ENCODE results near the gene PHOX2A.

PHOX2A gene

GRCh38 chr11:72239313-72239848 lies 4.6 kb downstream of the PHOX2A start:
- H3K9me3 ChIP-seq (replicated peaks in 1 of 2; ENCODE audit: control insufficient read depth in 2 of 2, insufficient read depth in 1 of 2, low read depth in 1 of 2, low read length in 2 of 2): peaks cover 6 to 19% of the 10 kb centered on the region in 2 donors
- H3K4me2 ChIP-seq (ENCODE audit: insufficient read depth, low read length, poor library complexity, severe bottlenecking): peak overlapping the region; percentile 82
- peak overlapping the region; percentile 19 for H2AK5ac ChIP-seq (ENCODE audit: low read depth, low read length)
- no peak overlapping the region for H3K27ac ChIP-seq (replicated peaks; ENCODE audit: low read length)
- peaks cover 4% of the 10 kb centered on the region for H3K79me1 ChIP-seq (ENCODE audit: low read depth, low read length)
- no CpG with 5 or more reads among the region's 25 CpGs for WGBS, 2 donors (ENCODE audit: extremely low coverage in 2 of 2, insufficient read length in 2 of 2, insufficient replicate concordance in 1 of 2)
- H3K23ac ChIP-seq (ENCODE audit: low read depth, low read length, poor library complexity): peak overlapping the region; percentile 96
- no peak for DNase-seq (ENCODE audit: low spot score)
- peak overlapping the region; percentile 48 for H4K8ac ChIP-seq (ENCODE audit: low read depth, low read length)
- peak overlapping the region; percentile 67 for H3K9ac ChIP-seq (ENCODE audit: low read depth, low read length, poor library complexity)
- no peak overlapping the region for H4K91ac ChIP-seq (ENCODE audit: low read depth, low read length, poor library complexity)
- no peak overlapping the region for H2BK5ac ChIP-seq (ENCODE audit: low read length)
- H2BK15ac ChIP-seq (ENCODE audit: low read length): peak overlapping the region; percentile 61
- no peak overlapping the region for H2BK12ac ChIP-seq (ENCODE audit: low read length)
- H3K14ac ChIP-seq (ENCODE audit: low read length): no peak overlapping the region
- H3K27me3 ChIP-seq (ENCODE audit: control insufficient read depth in 3 of 3, insufficient read depth in 3 of 3, low read depth in 1 of 3, low read length in 3 of 3): peaks cover 34 to 59% (median 52%) of the 10 kb centered on the region in 3 experiments
- no peak overlapping the region for H3K4ac ChIP-seq (ENCODE audit: low read length)
- no peak overlapping the region for H2BK120ac ChIP-seq (ENCODE audit: low read depth, low read length)
- peaks cover 22 to 46% of the 10 kb centered on the region in 2 donors for H3K36me3 ChIP-seq (replicated peaks in 1 of 2; ENCODE audit: control insufficient read depth in 2 of 2, insufficient read depth in 2 of 2, low read length in 2 of 2)
- H3K4me1 ChIP-seq (ENCODE audit: control insufficient read depth in 2 of 2, insufficient read depth in 1 of 2, low read depth in 1 of 2, low read length in 2 of 2): peaks cover 9 to 24% of the 10 kb centered on the region in 2 donors
- H3K4me3 ChIP-seq (ENCODE audit: low read length in 2 of 2): peak overlapping the region in 1 of 2 donors; percentile 71
- peak overlapping the region; percentile 87 for H2AFZ ChIP-seq (ENCODE audit: low read length)
- H3K18ac ChIP-seq (ENCODE audit: low read length): peak overlapping the region; percentile 96

GRCh38 chr11:72238492-72239312 lies 5.3 kb downstream of the PHOX2A start:
- DNase-seq (ENCODE audit: low spot score): no peak
- H2BK12ac ChIP-seq (ENCODE audit: low read length): no peak overlapping the region
- peak overlapping the region; percentile 82 for H3K4me2 ChIP-seq (ENCODE audit: insufficient read depth, low read length, poor library complexity, severe bottlenecking)
- H2AFZ ChIP-seq (ENCODE audit: low read length): no peak overlapping the region
- H3K27ac ChIP-seq (replicated peaks; ENCODE audit: low read length): no peak overlapping the region
- peak overlapping the region; percentile 56 for H3K18ac ChIP-seq (ENCODE audit: low read length)
- H3K27me3 ChIP-seq (ENCODE audit: control insufficient read depth in 3 of 3, insufficient read depth in 3 of 3, low read depth in 1 of 3, low read length in 3 of 3): peaks cover 30 to 52% (median 48%) of the 10 kb centered on the region in 3 experiments
- peak overlapping the region; percentile 96 for H3K23ac ChIP-seq (ENCODE audit: low read depth, low read length, poor library complexity)
- peaks cover 9 to 24% of the 10 kb centered on the region in 2 donors for H3K4me1 ChIP-seq (ENCODE audit: control insufficient read depth in 2 of 2, insufficient read depth in 1 of 2, low read depth in 1 of 2, low read length in 2 of 2)
- H4K8ac ChIP-seq (ENCODE audit: low read depth, low read length): no peak overlapping the region
- H2BK120ac ChIP-seq (ENCODE audit: low read depth, low read length): no peak overlapping the region
- H2BK15ac ChIP-seq (ENCODE audit: low read length): no peak overlapping the region
- peaks cover 4% of the 10 kb centered on the region for H3K79me1 ChIP-seq (ENCODE audit: low read depth, low read length)
- no peak overlapping the region for H4K91ac ChIP-seq (ENCODE audit: low read depth, low read length, poor library complexity)
- H3K4ac ChIP-seq (ENCODE audit: low read length): peak overlapping the region; percentile 10
- peaks cover 6 to 18% of the 10 kb centered on the region in 2 donors for H3K9me3 ChIP-seq (replicated peaks in 1 of 2; ENCODE audit: control insufficient read depth in 2 of 2, insufficient read depth in 1 of 2, low read depth in 1 of 2, low read length in 2 of 2)
- no peak overlapping the region for H3K4me3 ChIP-seq (ENCODE audit: low read length in 2 of 2)
- H2AK5ac ChIP-seq (ENCODE audit: low read depth, low read length): peak overlapping the region; percentile 48
- H3K14ac ChIP-seq (ENCODE audit: low read length): no peak overlapping the region
- H2BK5ac ChIP-seq (ENCODE audit: low read length): no peak overlapping the region
- H3K9ac ChIP-seq (ENCODE audit: low read depth, low read length, poor library complexity): no peak overlapping the region
- no CpG with 5 or more reads among the region's 28 CpGs for WGBS, 2 donors (ENCODE audit: extremely low coverage in 2 of 2, insufficient read length in 2 of 2, insufficient replicate concordance in 1 of 2)
- peaks cover 27 to 53% of the 10 kb centered on the region in 2 donors for H3K36me3 ChIP-seq (replicated peaks in 1 of 2; ENCODE audit: control insufficient read depth in 2 of 2, insufficient read depth in 2 of 2, low read length in 2 of 2)

- H3K9ac ChIP-seq (ENCODE audit: low read depth, low read length, poor library complexity): no peak overlapping the region
- DNase-seq (ENCODE audit: low spot score): peak; percentile 71
- no peak overlapping the region for H3K14ac ChIP-seq (ENCODE audit: low read length)
- peak overlapping the region; percentile 57 for H3K4ac ChIP-seq (ENCODE audit: low read length)
- H3K27me3 ChIP-seq (ENCODE audit: control insufficient read depth in 3 of 3, insufficient read depth in 3 of 3, low read depth in 1 of 3, low read length in 3 of 3): peaks cover 23 to 45% (median 42%) of the 10 kb centered on the region in 3 experiments
- H2BK12ac ChIP-seq (ENCODE audit: low read length): peak overlapping the region; percentile 30
- no peak overlapping the region for H4K8ac ChIP-seq (ENCODE audit: low read depth, low read length)
- peak overlapping the region; percentile 53 for H3K18ac ChIP-seq (ENCODE audit: low read length)
- H2BK5ac ChIP-seq (ENCODE audit: low read length): peak overlapping the region; percentile 20
- no peak overlapping the region for H3K27ac ChIP-seq (replicated peaks; ENCODE audit: low read length)
- H3K23ac ChIP-seq (ENCODE audit: low read depth, low read length, poor library complexity): peak overlapping the region; percentile 76
- H3K9me3 ChIP-seq (replicated peaks in 1 of 2; ENCODE audit: control insufficient read depth in 2 of 2, insufficient read depth in 1 of 2, low read depth in 1 of 2, low read length in 2 of 2): peaks cover 2 to 12% of the 10 kb centered on the region in 2 donors
- H4K91ac ChIP-seq (ENCODE audit: low read depth, low read length, poor library complexity): no peak overlapping the region
- no CpG with 5 or more reads among the region's 16 CpGs for WGBS, 2 donors (ENCODE audit: extremely low coverage in 2 of 2, insufficient read length in 2 of 2, insufficient replicate concordance in 1 of 2)
- peak overlapping the region; percentile 32 for H3K4me2 ChIP-seq (ENCODE audit: insufficient read depth, low read length, poor library complexity, severe bottlenecking)
- peaks cover 33 to 59% of the 10 kb centered on the region in 2 donors for H3K36me3 ChIP-seq (replicated peaks in 1 of 2; ENCODE audit: control insufficient read depth in 2 of 2, insufficient read depth in 2 of 2, low read length in 2 of 2)
- no peak overlapping the region for H3K4me3 ChIP-seq (ENCODE audit: low read length in 2 of 2)
- H2AK5ac ChIP-seq (ENCODE audit: low read depth, low read length): peak overlapping the region; percentile 73
- peak overlapping the region; percentile 39 for H2BK15ac ChIP-seq (ENCODE audit: low read length)
- peaks cover 9 to 24% of the 10 kb centered on the region in 2 donors for H3K4me1 ChIP-seq (ENCODE audit: control insufficient read depth in 2 of 2, insufficient read depth in 1 of 2, low read depth in 1 of 2, low read length in 2 of 2)
- no peak overlapping the region for H2BK120ac ChIP-seq (ENCODE audit: low read depth, low read length)
- H2AFZ ChIP-seq (ENCODE audit: low read length): no peak overlapping the region
- H3K79me1 ChIP-seq (ENCODE audit: low read depth, low read length): peaks cover 4% of the 10 kb centered on the region
Observed at GRCh38 chr11:72238040-72238450, 5.9 kb downstream of the PHOX2A start.
